HG03064 (cell line): ENCODE data around the gene SCGB1A1.

Source experiments
- ATAC-seq: cut with Tn5 transposase; IDR thresholded peaks from one replicate; pipeline ENCODE4 v1.9.1; 2021; ENCODE audit warnings: low read depth; ENCODE audit not compliant: unreplicated experiment

Gene SCGB1A1

GRCh38 chr11:62419314-62419929 lies 589 bp downstream of the SCGB1A1 start:
- ATAC-seq = no peak

- ATAC-seq = no peak
Measured at GRCh38 chr11:62419943-62420342, 1.1 kb downstream of the SCGB1A1 start.

DNA sequence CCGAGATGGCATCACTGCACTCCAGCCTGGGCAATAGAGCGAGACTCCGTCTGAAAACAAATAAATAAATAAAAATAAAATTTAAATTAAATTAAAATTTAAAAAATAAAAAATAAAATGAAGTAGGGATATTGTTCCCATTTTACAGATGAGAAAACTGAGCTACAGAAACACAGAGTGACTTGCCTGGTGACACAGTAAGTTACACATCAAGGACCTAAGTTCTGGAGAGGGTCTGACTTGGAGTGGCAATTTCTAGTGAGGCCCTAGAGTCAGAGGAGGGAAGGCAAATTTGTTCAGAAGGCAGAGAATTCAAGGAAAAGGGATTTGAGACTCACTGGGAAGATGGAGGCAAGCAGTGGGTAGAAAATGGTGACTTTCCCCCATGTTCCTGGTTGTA lies 2.0 kb downstream of the SCGB1A1 start:
- no peak for ATAC-seq

GRCh38 chr11:62421996-62422395 lies 3.2 kb downstream of the SCGB1A1 start:
- ATAC-seq = no peak

GRCh38 chr11:62423012-62423411 lies 4.2 kb downstream of the SCGB1A1 start:
- no peak for ATAC-seq

DNA sequence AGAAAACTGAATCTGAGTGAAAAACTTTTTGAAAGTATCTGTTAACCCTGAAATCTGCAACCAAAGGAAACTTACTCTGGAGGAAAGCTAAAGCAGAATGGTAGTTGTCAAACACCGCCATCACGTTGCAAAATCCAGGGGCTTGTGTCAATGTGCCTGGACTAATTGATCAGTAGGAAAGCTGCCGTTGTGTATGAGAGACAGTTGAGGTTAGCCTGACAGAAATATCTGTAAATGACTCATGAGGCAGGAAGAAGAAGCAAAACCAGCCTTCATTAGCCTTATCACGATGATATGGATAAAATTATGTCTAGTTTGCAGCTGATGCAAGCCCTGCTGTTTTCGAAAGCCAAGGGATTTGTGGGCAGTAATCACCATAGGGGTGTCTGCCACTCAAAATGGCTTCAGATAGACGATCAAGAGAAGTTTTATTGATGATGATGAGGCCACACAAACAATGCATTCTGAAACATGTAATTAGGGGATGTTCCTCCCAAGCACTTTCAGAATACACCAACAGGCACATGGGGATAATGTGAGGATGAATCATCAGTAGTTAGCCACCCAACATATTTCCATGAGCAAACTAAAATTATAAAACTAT lies 8.9 kb downstream of the SCGB1A1 start:
- ATAC-seq = no peak

- ATAC-seq = no peak
Measured at GRCh38 chr11:62428871-62429560, 10.2 kb downstream of the SCGB1A1 start.

- no peak for ATAC-seq
Measured at GRCh38 chr11:62430425-62430824, 11.6 kb downstream of the SCGB1A1 start.

DNA sequence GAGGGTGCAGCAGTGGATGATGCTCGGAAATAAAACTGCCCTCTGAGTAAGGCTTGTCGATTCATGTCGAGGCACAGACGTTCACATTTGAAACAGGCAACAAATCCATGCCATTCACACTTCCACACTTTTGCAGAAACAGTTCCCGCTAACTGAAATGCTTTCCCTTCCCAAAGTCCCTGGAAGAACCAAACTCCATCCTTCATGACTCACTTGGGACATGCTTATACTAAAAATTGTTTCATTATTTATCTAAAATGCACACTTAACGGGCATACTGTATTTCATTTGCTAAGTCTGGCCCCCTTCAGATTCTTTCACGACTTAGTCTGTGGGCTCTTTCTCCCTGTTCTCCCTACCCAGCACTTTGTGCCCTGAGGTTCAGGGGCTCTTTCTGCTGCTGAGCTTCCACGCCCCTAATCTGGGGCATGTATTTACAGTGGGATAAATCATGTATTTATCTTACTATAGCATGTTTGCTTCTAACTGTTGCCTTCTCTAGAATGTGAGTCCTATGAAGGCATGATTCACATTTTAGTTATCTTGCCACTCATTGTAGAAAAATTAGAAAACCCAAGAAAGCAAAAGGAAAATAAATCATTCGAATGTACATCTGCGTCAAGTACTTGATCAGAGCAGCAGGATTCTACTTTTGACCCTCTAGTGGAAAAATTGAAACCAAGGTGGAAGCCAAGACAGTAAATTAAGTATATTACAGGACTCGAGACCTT lies 12.5 kb downstream of the SCGB1A1 start:
- ATAC-seq = no peak

GRCh38 chr11:62432695-62433094 lies 13.9 kb downstream of the SCGB1A1 start:
- ATAC-seq = no peak

DNA sequence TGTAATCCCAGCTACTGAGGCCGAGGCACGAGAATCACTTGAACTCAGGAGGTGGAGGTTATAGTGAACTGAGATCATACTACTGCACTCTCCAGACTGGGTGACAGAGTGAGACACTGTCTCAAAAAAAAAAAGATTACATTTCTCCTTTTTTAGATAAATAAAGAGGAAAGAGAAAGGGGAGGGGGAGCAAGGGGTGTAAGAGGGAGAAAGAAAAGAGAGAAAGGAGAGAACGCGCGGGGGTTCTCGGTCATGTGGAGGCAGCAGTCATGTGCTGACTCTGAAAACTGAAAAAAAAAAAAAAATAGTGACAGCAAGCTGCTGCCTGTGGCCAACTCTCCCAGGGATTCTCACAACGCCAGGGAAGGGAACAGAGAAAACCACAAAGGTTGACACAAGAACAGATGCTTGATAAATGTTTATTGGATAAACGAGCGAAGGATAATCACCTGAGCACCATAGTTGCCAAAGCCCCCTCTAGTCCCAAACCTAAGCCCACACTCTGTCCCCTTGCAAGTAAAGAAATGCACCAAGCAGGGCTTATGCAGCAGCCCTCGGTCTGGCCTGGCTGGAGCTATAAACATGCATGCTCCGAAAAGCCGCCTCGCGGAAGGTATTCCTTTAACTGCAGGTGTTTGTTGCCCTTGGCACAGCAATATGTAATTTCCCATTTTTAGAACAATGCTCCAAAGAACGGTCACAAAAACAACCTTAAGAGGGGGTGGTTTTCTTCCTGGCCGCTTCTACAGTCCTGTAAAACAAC lies 14.5 kb downstream of the SCGB1A1 start:
- no peak for ATAC-seq

- ATAC-seq = no peak
Measured at GRCh38 chr11:62433904-62434276, 15.1 kb downstream of the SCGB1A1 start.

- no peak for ATAC-seq
Measured at GRCh38 chr11:62435846-62436660, 17.2 kb downstream of the SCGB1A1 start.

DNA sequence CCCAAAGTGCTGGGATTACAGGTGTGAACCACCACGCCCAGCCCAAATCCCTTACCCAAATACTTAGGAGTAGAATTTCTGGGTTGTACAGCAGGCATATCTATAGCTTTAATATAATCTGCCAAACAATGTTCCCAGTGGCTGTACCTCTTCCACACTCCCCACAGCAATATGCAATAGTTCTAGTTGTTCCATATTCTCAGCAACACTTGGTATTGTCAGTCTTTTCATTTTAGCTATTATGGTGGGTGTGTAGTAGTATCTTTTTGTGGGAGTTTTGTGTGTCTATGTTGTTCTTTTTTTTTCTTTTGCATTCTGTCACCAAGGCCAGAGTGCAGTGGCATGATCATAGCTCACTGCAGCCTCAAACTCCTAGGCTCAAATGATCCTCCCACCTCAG lies 18.8 kb downstream of the SCGB1A1 start:
- ATAC-seq = no peak

- no peak for ATAC-seq
Measured at GRCh38 chr11:62438641-62439040, 19.8 kb downstream of the SCGB1A1 start.

DNA sequence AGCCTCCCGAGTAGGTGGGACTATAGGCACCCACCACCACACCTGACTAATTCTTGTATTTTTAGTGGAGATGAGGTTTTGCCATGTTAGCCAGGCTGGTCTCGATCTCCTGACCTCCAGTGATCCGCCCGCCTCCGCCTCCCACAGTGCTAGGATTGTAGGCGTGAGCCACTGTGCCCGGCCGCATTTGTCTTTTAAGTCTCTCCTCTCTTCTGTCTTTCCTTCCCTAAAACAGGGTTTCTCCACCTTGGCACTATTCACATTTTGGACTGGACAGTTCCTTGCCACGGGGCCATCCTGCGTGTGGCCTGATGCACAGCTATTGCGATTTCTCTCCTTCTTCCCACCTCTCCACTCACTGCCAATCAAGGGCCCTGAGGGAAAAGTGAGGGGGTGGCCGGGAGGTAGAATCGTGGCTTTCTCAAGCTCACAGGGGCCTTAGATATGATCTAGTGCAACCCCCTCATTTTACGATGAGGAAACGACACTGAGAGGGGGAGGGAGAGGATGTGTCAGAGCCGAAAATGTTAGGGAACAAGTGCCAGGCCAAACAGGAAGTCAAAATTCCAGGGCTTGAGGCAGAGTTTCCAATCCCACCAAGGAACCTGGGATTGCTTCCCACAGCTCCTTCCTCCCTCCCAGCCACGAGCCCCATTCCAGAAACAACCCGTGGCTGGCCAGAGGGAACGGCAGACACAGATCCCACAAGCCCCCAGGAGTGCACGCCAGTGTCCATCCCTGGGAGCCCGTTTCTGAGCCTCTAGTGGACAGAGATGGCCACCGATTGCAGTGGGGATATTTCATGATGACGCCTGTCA lies 21.2 kb downstream of the SCGB1A1 start:
- ATAC-seq = no peak

GRCh38 chr11:62443390-62444235 lies 24.8 kb downstream of the SCGB1A1 start:
- ATAC-seq = no peak

- no peak for ATAC-seq
Measured at GRCh38 chr11:62444236-62444833, 25.5 kb downstream of the SCGB1A1 start.
